Progenitor cell of endocrine pancreas (in vitro differentiated cells): ENCODE measurements around the gene SUDS3. TPM values are rescaled to one million over a fixed set of nuclear protein-coding genes. Genes with fewer than 3 reads are reported as not detected.

Experiments
- DNase-seq: peaks from one replicate; pipeline ENCODE4 v3.0.0; 2021; ENCODE audit warnings: low spot score; ENCODE audit not compliant: unreplicated experiment
- H3K27ac Mint-ChIP-seq: 2 replicates; pipeline ENCODE4 v1.8.0; 2021; ENCODE audit warnings: mild to moderate bottlenecking, moderate library complexity, mixed read lengths
- H3K27me3 Mint-ChIP-seq: 2 replicates; pipeline ENCODE4 v1.8.0; 2021; ENCODE audit warnings: mixed read lengths
- H3K36me3 Mint-ChIP-seq: 2 replicates; pipeline ENCODE4 v1.8.0; 2022; ENCODE audit warnings: mixed read lengths; ENCODE audit not compliant: insufficient read depth
- H3K4me1 Mint-ChIP-seq: 2 replicates; pipeline ENCODE4 v1.8.0; 2021; ENCODE audit warnings: low read depth, mixed read lengths
- H3K4me3 Mint-ChIP-seq: 2 replicates; pipeline ENCODE4 v1.8.0; 2021; ENCODE audit warnings: low read depth, mild to moderate bottlenecking, moderate library complexity, mixed read lengths
- H3K9me3 Mint-ChIP-seq: 2 replicates; pipeline ENCODE4 v1.8.0; 2021; ENCODE audit warnings: low read depth, mixed read lengths
- total RNA-seq: library from RNA; stranded (reverse); gene quantifications from 2 replicates; pipeline ENCODE4 v1.2.1, GENCODE V29; 2021
- TF ChIP-seq, protein P1 (sequence below): fragments of 200-600 bp; sonication (generic); IDR thresholded peaks from one replicate; pipeline ENCODE4 v1.5.0; 2021; ENCODE audit warnings: antibody characterized with exemption, mild to moderate bottlenecking; ENCODE audit not compliant: unreplicated experiment

SUDS3 gene
- total RNA-seq, 1 donor from 2014 or later: 57.8 TPM

DNA sequence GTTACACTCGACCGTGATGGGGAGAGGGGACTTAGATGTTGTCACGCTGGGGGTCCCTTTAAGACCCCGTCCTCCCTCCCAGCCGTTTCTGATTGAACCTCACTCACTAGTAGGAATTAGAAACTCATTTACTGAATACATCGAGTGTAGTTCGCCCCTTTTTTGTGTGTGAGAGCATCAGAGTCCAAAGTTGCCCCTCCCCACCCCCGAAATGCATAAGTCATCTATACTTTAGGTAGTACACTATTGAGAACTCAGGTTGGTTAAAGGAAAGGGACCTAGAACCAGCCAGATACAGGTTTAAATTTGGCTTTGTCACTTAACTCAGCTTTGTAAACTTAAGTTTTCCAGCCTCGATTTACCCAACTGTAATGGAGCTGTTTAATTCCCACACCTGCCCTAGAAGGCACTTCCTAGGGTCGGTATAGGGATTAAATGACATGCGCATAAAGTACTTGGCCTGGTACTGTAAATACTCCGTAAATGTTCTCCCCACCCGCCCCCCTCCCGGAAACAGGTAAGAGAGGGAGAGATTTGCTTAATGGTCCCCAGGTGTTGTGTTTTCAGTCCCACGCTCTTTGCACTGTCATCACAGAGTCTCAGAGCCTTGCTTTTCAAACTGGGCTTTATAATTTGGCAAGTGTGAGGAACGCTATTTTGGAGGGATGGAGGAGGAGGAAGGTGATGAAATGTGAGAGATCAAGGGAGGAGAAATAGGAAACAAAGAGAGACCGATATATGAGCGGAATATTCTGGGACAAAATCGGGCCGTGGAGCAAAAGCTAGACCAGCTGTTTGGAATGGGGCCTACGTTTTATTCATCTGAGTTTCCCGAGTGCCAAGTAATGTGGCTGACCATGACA lies 897 bp downstream of the SUDS3 start:
- H3K36me3 Mint-ChIP-seq: peaks cover 12% of the 10 kb centered on the region
- no peaks in the 10 kb centered on the region for H3K27me3 Mint-ChIP-seq
- peak overlapping the region; percentile 95 for H3K4me3 Mint-ChIP-seq
- TF ChIP-seq, protein P1, sequence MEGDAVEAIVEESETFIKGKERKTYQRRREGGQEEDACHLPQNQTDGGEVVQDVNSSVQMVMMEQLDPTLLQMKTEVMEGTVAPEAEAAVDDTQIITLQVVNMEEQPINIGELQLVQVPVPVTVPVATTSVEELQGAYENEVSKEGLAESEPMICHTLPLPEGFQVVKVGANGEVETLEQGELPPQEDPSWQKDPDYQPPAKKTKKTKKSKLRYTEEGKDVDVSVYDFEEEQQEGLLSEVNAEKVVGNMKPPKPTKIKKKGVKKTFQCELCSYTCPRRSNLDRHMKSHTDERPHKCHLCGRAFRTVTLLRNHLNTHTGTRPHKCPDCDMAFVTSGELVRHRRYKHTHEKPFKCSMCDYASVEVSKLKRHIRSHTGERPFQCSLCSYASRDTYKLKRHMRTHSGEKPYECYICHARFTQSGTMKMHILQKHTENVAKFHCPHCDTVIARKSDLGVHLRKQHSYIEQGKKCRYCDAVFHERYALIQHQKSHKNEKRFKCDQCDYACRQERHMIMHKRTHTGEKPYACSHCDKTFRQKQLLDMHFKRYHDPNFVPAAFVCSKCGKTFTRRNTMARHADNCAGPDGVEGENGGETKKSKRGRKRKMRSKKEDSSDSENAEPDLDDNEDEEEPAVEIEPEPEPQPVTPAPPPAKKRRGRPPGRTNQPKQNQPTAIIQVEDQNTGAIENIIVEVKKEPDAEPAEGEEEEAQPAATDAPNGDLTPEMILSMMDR: no peak
- DNase-seq: no peak
- peak overlapping the region; percentile 95 for H3K27ac Mint-ChIP-seq
- peaks cover 28% of the 10 kb centered on the region for H3K4me1 Mint-ChIP-seq
- no peaks in the 10 kb centered on the region for H3K9me3 Mint-ChIP-seq

DNA sequence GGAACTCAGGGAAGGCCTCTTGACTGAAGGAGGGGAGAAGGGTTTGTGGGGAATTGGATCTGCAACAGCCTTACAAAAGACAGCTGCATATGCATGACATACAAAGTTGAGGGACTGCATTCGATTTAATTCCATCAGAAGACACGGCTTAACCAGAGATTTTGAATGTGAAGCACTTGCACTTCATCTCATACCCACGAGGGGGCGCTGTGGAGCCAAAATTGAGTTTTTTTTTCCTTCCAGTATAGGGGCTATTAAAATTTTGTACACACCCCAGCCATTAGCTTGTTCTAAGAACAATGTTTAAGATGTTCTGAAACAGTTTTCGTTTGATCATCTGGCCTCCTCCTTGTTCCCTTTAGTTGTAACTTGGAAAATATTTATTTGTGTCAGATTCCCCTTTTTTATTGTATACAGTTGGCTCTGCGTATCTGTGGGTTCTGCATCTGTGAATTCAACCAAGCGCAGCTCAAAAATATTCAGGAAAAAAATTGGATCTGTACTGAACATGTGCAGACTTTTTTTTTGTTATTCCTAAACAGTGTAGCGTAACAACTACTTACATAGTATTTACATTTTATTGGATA lies 1.6 kb downstream of the SUDS3 start:
- TF ChIP-seq, protein P1: peak; percentile 99
- peak overlapping the region; percentile 95 for H3K4me3 Mint-ChIP-seq
- H3K27me3 Mint-ChIP-seq: no peaks in the 10 kb centered on the region
- no peaks in the 10 kb centered on the region for H3K9me3 Mint-ChIP-seq
- H3K27ac Mint-ChIP-seq: peak overlapping the region; percentile 95
- peaks cover 28% of the 10 kb centered on the region for H3K4me1 Mint-ChIP-seq
- DNase-seq: peak; percentile 60
- peaks cover 12% of the 10 kb centered on the region for H3K36me3 Mint-ChIP-seq

DNA sequence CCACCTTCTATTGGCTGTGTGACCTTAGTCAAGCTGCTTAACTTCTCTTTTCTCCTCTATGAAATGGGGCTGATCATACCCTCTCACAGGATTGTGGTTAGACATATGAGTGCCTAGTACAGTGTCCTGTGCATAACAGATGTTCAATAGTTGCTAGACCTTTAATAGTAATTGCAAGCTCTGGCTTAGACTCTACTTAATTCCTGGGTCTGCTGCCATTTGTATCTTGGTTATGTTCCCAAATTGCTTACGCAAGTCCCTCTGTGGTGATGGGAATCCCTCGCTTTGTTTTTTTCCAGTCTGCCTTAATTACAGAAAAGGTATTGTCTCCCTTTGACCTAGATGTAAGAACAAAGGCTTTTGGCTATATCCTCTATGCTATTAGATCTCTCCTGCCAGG lies 15.1 kb downstream of the SUDS3 start:
- H3K27ac Mint-ChIP-seq: no peak overlapping the region
- H3K9me3 Mint-ChIP-seq: no peaks in the 10 kb centered on the region
- H3K36me3 Mint-ChIP-seq: peaks cover 31% of the 10 kb centered on the region
- H3K4me3 Mint-ChIP-seq: no peak overlapping the region
- TF ChIP-seq, protein P1: no peak
- H3K4me1 Mint-ChIP-seq: no peaks in the 10 kb centered on the region
- no peaks in the 10 kb centered on the region for H3K27me3 Mint-ChIP-seq
- no peak for DNase-seq

DNA sequence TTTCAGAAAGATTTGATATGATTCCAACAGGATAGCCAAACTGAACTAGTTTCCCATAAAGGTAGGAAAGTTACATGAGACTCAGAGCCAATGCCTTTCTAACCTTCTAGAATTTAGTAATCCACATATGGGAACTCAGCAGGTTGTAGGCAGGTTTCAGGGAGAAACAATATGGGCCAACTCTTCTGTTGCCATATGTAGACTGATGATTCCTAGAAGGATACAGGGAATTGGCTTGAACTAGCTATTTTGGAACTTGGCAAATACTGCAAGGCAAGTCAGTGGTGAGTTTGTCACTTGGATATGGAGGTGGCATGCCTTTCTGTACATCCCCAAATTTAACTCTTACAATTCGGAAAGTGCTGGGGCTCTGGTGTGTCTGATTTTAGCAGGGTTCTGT lies 15.5 kb downstream of the SUDS3 start:
- Mint-ChIP-seq H3K9me3 (no peaks in the 10 kb centered on the region), H3K27ac (no peak overlapping the region), H3K4me1 (no peaks in the 10 kb centered on the region), H3K4me3 (no peak overlapping the region), H3K27me3 (no peaks in the 10 kb centered on the region), H3K36me3 (peaks cover 31% of the 10 kb centered on the region)
- TF ChIP-seq, protein P1: no peak
- DNase-seq: no peak

DNA sequence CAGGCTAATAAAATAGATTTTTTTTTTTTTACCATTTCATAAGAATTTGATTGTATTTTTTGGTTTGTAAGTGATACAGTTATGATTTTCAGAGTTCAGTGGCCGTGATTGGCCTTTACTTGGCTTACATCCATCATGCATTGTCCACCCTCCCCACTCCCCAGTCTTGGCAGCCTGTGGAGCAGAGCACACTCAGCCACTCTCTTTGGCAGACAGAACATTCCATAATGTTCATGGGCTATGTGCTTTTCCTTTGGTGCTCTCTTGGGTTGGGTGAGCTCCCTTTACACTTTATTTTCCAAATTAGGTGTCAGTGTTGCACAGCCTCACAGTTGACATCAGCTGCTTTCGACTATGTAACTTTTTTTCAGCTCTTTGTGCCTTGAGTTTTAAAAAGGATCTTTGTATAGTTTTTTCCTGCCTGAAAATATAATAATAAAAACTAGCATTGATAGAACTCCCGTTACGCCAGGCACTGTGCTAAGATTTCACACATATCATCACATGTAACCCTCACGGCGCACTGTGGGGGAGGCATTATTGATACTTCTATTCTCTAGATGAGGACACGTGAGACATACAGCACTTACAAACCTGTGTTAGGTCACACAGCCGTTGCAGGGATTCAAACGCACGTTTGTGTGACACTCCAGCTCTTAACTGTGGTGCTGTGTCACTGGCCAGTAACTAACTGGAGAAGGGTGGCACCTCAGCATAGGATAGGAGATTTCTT lies 21.5 kb downstream of the SUDS3 start:
- TF ChIP-seq, protein P1: no peak
- no peak overlapping the region for H3K27ac Mint-ChIP-seq
- H3K36me3 Mint-ChIP-seq: peaks cover 35% of the 10 kb centered on the region

More for the DNA sequence above, 21.5 kb downstream of the SUDS3 start:
- H3K9me3 Mint-ChIP-seq: no peaks in the 10 kb centered on the region
- H3K4me1 Mint-ChIP-seq: no peaks in the 10 kb centered on the region
- no peak overlapping the region for H3K4me3 Mint-ChIP-seq
- H3K27me3 Mint-ChIP-seq: no peaks in the 10 kb centered on the region
- DNase-seq: no peak
